HG02852 (cell line): ENCODE measurements around the gene URI1.
A peak's percentile ranks its signal among the peaks of the same experiment; 100 is the strongest.
"Not testable (repeated sequence)": the region's sequence is repeated elsewhere in the genome, so short reads cannot be mapped to it uniquely, and the experiment has no call there.

Experiments
- ATAC-seq: cut with Tn5 transposase; IDR thresholded peaks from one replicate; pipeline ENCODE4 v1.9.1; 2021; ENCODE audit warnings: mild to moderate bottlenecking, moderate library complexity; ENCODE audit not compliant: unreplicated experiment

Gene URI1

GRCh38 chr19:29941828-29942403, at the start of gene URI1:
Gene URI1, plus strand, starts transcription at chr19:29942239. Its CDS starts 309 bp downstream, at chr19:29942548.
- ATAC-seq = peak; percentile 85

GRCh38 chr19:29893606-29894284, 48.3 kb upstream of the URI1 start:
- no peak for ATAC-seq

GRCh38 chr19:29896802-29897201, 45.2 kb upstream of the URI1 start:
- no peak for ATAC-seq

- ATAC-seq = no peak
Observed at GRCh38 chr19:29897466-29897865, 44.6 kb upstream of the URI1 start.

GRCh38 chr19:29904017-29904416, 38.0 kb upstream of the URI1 start:
- ATAC-seq = no peak

- ATAC-seq = no peak
Observed at GRCh38 chr19:29908963-29909944, 32.8 kb upstream of the URI1 start.

GRCh38 chr19:29914933-29915332, 27.1 kb upstream of the URI1 start:
- no peak for ATAC-seq

GRCh38 chr19:29915832-29916231, 26.2 kb upstream of the URI1 start:
- not testable (repeated sequence) for ATAC-seq

GRCh38 chr19:29917911-29918310, 24.1 kb upstream of the URI1 start:
- no peak for ATAC-seq

GRCh38 chr19:29918891-29919290, 23.1 kb upstream of the URI1 start:
- ATAC-seq = no peak

- no peak for ATAC-seq
Observed at GRCh38 chr19:29922972-29923371, 19.1 kb upstream of the URI1 start.

GRCh38 chr19:29923653-29924052, 18.4 kb upstream of the URI1 start:
- ATAC-seq = no peak

- no peak for ATAC-seq
Observed at GRCh38 chr19:29926031-29926430, 16.0 kb upstream of the URI1 start.

- no peak for ATAC-seq
Observed at GRCh38 chr19:29926801-29927200, 15.2 kb upstream of the URI1 start.

- peak; percentile 70 for ATAC-seq
Observed at GRCh38 chr19:29927944-29928625, 14.0 kb upstream of the URI1 start.

GRCh38 chr19:29928831-29929230, 13.2 kb upstream of the URI1 start:
- ATAC-seq = peak; percentile 71

GRCh38 chr19:29934257-29934656, 7.8 kb upstream of the URI1 start:
- ATAC-seq = no peak

- ATAC-seq = no peak
Observed at GRCh38 chr19:29934781-29935180, 7.3 kb upstream of the URI1 start.

GRCh38 chr19:29936409-29936808, 5.6 kb upstream of the URI1 start:
- no peak for ATAC-seq

- no peak for ATAC-seq
Observed at GRCh38 chr19:29939628-29940027, 2.4 kb upstream of the URI1 start.

- no peak for ATAC-seq
Observed at GRCh38 chr19:29940971-29941585, 961 bp upstream of the URI1 start.
